ENCODE data around the gene ZNF644.

DNA sequence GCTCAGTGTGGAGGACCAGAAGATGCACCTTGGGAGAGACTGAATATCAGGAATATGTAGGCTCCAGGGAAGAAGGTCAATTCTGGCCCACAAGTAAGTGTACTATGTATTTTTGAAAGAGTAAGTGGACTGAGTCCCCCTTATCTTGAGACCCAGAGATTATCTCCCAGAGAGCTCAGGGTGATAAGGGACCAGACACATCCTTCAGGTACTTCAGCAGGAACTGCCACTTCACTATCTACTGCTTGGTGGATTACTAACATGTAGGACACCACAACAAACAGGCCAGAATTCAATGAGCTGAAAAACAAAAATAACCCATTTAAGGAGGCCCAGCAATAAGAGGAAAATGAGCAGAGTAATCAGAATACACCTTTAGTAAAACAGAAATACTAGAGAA, 119.2 kb downstream of the ZNF644 start:
- TF ChIP-seq, protein P1, sequence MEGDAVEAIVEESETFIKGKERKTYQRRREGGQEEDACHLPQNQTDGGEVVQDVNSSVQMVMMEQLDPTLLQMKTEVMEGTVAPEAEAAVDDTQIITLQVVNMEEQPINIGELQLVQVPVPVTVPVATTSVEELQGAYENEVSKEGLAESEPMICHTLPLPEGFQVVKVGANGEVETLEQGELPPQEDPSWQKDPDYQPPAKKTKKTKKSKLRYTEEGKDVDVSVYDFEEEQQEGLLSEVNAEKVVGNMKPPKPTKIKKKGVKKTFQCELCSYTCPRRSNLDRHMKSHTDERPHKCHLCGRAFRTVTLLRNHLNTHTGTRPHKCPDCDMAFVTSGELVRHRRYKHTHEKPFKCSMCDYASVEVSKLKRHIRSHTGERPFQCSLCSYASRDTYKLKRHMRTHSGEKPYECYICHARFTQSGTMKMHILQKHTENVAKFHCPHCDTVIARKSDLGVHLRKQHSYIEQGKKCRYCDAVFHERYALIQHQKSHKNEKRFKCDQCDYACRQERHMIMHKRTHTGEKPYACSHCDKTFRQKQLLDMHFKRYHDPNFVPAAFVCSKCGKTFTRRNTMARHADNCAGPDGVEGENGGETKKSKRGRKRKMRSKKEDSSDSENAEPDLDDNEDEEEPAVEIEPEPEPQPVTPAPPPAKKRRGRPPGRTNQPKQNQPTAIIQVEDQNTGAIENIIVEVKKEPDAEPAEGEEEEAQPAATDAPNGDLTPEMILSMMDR (IDR thresholded peaks at IDR 0.05): no peak
- no peak for TF ChIP-seq ZFX (IDR thresholded peaks at IDR 0.05; ENCODE audit: borderline replicate concordance)

Measured in 22Rv1 (cell line).